ENCODE measurements around the gene MROH7. TPM values are rescaled to one million over a fixed set of nuclear protein-coding genes. Genes with fewer than 3 reads are reported as not detected.

The MROH7 gene
- total RNA-seq, 2 donors from 2014 or later = 5.2 to 18.0 TPM

- Histone ChIP-seq H3K4me3 (no peak overlapping the region), H3K9me3 (no peaks in the 10 kb centered on the region), H3K36me3 (peaks cover 0 to 3% of the 10 kb centered on the region in 2 donors), H3K4me1 (replicated peaks) (no peaks in the 10 kb centered on the region), H3K27ac (no peak overlapping the region), H3K27me3 (replicated peaks; ENCODE audit: insufficient read depth) (no peaks in the 10 kb centered on the region)
- TF ChIP-seq CTCF (IDR thresholded peaks at IDR 0.05) (no peak), POLR2A (IDR thresholded peaks at IDR 0.05) (no peak), POLR2AphosphoS5 (IDR thresholded peaks at IDR 0.05) (no peak)
- no peak for DNase-seq (ENCODE audit: low spot score)
- intact Hi-C loops (cut with DNase I) = no loop called here
Measured at GRCh38 chr1:54723985-54724384, 82.4 kb downstream of the MROH7 start.

- Histone ChIP-seq H3K27ac (no peak overlapping the region), H3K9me3 (no peaks in the 10 kb centered on the region), H3K36me3 (peaks cover 0 to 3% of the 10 kb centered on the region in 2 donors), H3K27me3 (replicated peaks; ENCODE audit: insufficient read depth) (no peaks in the 10 kb centered on the region), H3K4me1 (replicated peaks) (no peaks in the 10 kb centered on the region), H3K4me3 (no peak overlapping the region)
- TF ChIP-seq CTCF (IDR thresholded peaks at IDR 0.05) = no peak
- no peak for TF ChIP-seq POLR2A (IDR thresholded peaks at IDR 0.05)
- no peak for TF ChIP-seq POLR2AphosphoS5 (IDR thresholded peaks at IDR 0.05)
- no peak for DNase-seq (ENCODE audit: low spot score)
- 95% methylated on average over 1 of the region's 1 CpG for WGBS
- intact Hi-C loops (cut with DNase I) = no loop called here
Measured at GRCh38 chr1:54724771-54725170, 83.2 kb downstream of the MROH7 start.

- no peak for DNase-seq (ENCODE audit: low spot score)
- Histone ChIP-seq H3K4me3 (no peak overlapping the region), H3K9me3 (no peaks in the 10 kb centered on the region), H3K4me1 (replicated peaks) (no peaks in the 10 kb centered on the region), H3K27me3 (replicated peaks; ENCODE audit: insufficient read depth) (no peaks in the 10 kb centered on the region), H3K27ac (no peak overlapping the region), H3K36me3 (peaks cover 0 to 3% of the 10 kb centered on the region in 2 donors)
- TF ChIP-seq POLR2AphosphoS5 (IDR thresholded peaks at IDR 0.05) (peak; percentile 19), POLR2A (IDR thresholded peaks at IDR 0.05) (no peak)
- 60% methylated on average over 3 of the region's 3 CpGs for WGBS
- intact Hi-C loops (cut with DNase I) = no loop called here
Measured at GRCh38 chr1:54728027-54728426, 86.4 kb downstream of the MROH7 start.

- H3K4me1 ChIP-seq (replicated peaks) = no peaks in the 10 kb centered on the region
- TF ChIP-seq POLR2AphosphoS5 (IDR thresholded peaks at IDR 0.05) (no peak), CTCF (IDR thresholded peaks at IDR 0.05) (no peak), POLR2A (IDR thresholded peaks at IDR 0.05) (no peak)
- WGBS = 95% methylated on average over 5 of the region's 5 CpGs
- DNase-seq (ENCODE audit: low spot score) = no peak
- H3K9me3 ChIP-seq = no peaks in the 10 kb centered on the region
- no peak overlapping the region for H3K27ac ChIP-seq
- peaks cover 0 to 10% of the 10 kb centered on the region in 2 donors for H3K36me3 ChIP-seq
- intact Hi-C loops (cut with DNase I) = no loop called here
- H3K4me3 ChIP-seq = no peak overlapping the region
- no peaks in the 10 kb centered on the region for H3K27me3 ChIP-seq (replicated peaks; ENCODE audit: insufficient read depth)
Measured at GRCh38 chr1:54736685-54737084, 95.1 kb downstream of the MROH7 start.

GRCh38 chr1:54738244-54738643 is 96.7 kb downstream of the MROH7 start:
- DNase-seq (ENCODE audit: low spot score) = no peak
- TF ChIP-seq POLR2A (IDR thresholded peaks at IDR 0.05) (no peak), POLR2AphosphoS5 (IDR thresholded peaks at IDR 0.05) (no peak), CTCF (IDR thresholded peaks at IDR 0.05) (no peak)
- H3K27ac ChIP-seq = no peak overlapping the region
- WGBS = 84% methylated on average over 6 of the region's 6 CpGs
- no peaks in the 10 kb centered on the region for H3K4me1 ChIP-seq (replicated peaks)
- H3K9me3 ChIP-seq = no peaks in the 10 kb centered on the region
- intact Hi-C loops (cut with DNase I) = no loop called here
- no peaks in the 10 kb centered on the region for H3K27me3 ChIP-seq (replicated peaks; ENCODE audit: insufficient read depth)
- H3K4me3 ChIP-seq = no peak overlapping the region
- peaks cover 0 to 17% of the 10 kb centered on the region in 2 donors for H3K36me3 ChIP-seq
